NCI-H748 (cell line): ENCODE results near the gene POMGNT2.

Experiments
- DNase-seq: peaks from one replicate; lab custom pipeline; 2025; ENCODE audit not compliant: unreplicated experiment; lab: John Stamatoyannopoulos, UW

The POMGNT2 gene

GRCh38 chr3:43104039-43104438, 1.8 kb downstream of the POMGNT2 start:
- no peak for DNase-seq

- DNase-seq = peak; percentile 28
These were observed 3.0 kb downstream of the POMGNT2 start for GRCh38 chr3:43102773-43103480.

- no peak for DNase-seq
These were observed 7.1 kb downstream of the POMGNT2 start for GRCh38 chr3:43098761-43099160.

- DNase-seq = no peak
These were observed 8.3 kb downstream of the POMGNT2 start for GRCh38 chr3:43097400-43098080.

- no peak for DNase-seq
These were observed 9.1 kb downstream of the POMGNT2 start for GRCh38 chr3:43096761-43097160.

- no peak for DNase-seq
These were observed 10.5 kb downstream of the POMGNT2 start for GRCh38 chr3:43095370-43095769.

GRCh38 chr3:43094851-43095250, 11.0 kb downstream of the POMGNT2 start:
- no peak for DNase-seq

- no peak for DNase-seq
These were observed 11.5 kb downstream of the POMGNT2 start for GRCh38 chr3:43094381-43094780.

GRCh38 chr3:43093974-43094373, 11.9 kb downstream of the POMGNT2 start:
- DNase-seq = no peak

GRCh38 chr3:43093006-43093405, 12.9 kb downstream of the POMGNT2 start:
- DNase-seq = no peak

- DNase-seq = no peak
These were observed 14.4 kb downstream of the POMGNT2 start for GRCh38 chr3:43091481-43091880.

GRCh38 chr3:43090238-43090637, 15.6 kb downstream of the POMGNT2 start:
- DNase-seq = no peak

GRCh38 chr3:43089081-43089480, 16.8 kb downstream of the POMGNT2 start:
- no peak for DNase-seq

GRCh38 chr3:43087249-43087776, 18.6 kb downstream of the POMGNT2 start:
- DNase-seq = no peak

- DNase-seq = no peak
These were observed 19.3 kb downstream of the POMGNT2 start for GRCh38 chr3:43086460-43087165.

GRCh38 chr3:43082457-43082856, 23.4 kb downstream of the POMGNT2 start:
- no peak for DNase-seq

- DNase-seq = no peak
These were observed 24.1 kb downstream of the POMGNT2 start for GRCh38 chr3:43081796-43082195.

GRCh38 chr3:43080726-43081568, 24.9 kb downstream of the POMGNT2 start:
- DNase-seq = no peak

GRCh38 chr3:43079536-43080332, 26.1 kb downstream of the POMGNT2 start:
- DNase-seq = no peak

GRCh38 chr3:43077707-43078106, 28.2 kb downstream of the POMGNT2 start:
- no peak for DNase-seq
